Immature natural killer cell (primary cell): Measurements from ENCODE around the gene HHEX. TPM values are rescaled to one million over a fixed set of nuclear protein-coding genes. Genes with fewer than 3 reads are reported as not detected.
A peak's percentile ranks its signal among the peaks of the same experiment; 100 is the strongest.

Experiments
- DNase-seq, 3 donors: peaks; one replicate each; pipeline ENCODE4 v3.0.0; 2022; ENCODE audit warnings: mixed read lengths in 1 of 3
- H3K27ac Mint-ChIP-seq, 6 donors: one replicate each; pipeline ENCODE4 v1.8.0; 2020; ENCODE audit warnings: mixed read lengths in 6 of 6, mild to moderate bottlenecking in 5 of 6, inconsistent platforms in 4 of 6, moderate library complexity in 3 of 6
- H3K27me3 Mint-ChIP-seq, 3 donors: one replicate each; pipeline ENCODE4 v1.8.0; 2020 to 2021; ENCODE audit warnings: low read depth in 3 of 3, mild to moderate bottlenecking in 3 of 3, mixed read lengths in 3 of 3, moderate library complexity in 3 of 3, inconsistent platforms in 1 of 3
- H3K36me3 Mint-ChIP-seq, 3 donors: one replicate each; pipeline ENCODE4 v1.8.0; 2020; ENCODE audit warnings: mixed read lengths in 3 of 3, inconsistent platforms in 2 of 3, mild to moderate bottlenecking in 2 of 3
- H3K4me1 Mint-ChIP-seq, 2 donors: one replicate each; pipeline ENCODE4 v1.8.0; 2020; ENCODE audit warnings: inconsistent platforms in 2 of 2, mild to moderate bottlenecking in 2 of 2, mixed read lengths in 2 of 2, moderate library complexity in 1 of 2
- H3K4me3 Mint-ChIP-seq, 5 donors: one replicate each; pipeline ENCODE4 v1.8.0; 2020; ENCODE audit warnings: mild to moderate bottlenecking in 5 of 5, mixed read lengths in 5 of 5, inconsistent platforms in 3 of 5, moderate library complexity in 3 of 5
- H3K9me3 Mint-ChIP-seq, 6 donors: one replicate each; pipeline ENCODE4 v1.8.0; 2020; ENCODE audit warnings: mild to moderate bottlenecking in 6 of 6, mixed read lengths in 6 of 6, inconsistent platforms in 4 of 6, moderate library complexity in 3 of 6
- polyA plus RNA-seq, 3 donors: library from polyadenylated mRNA; unstranded; fragments of 300-500 nt; fragmentation: Illumina TruSeq; gene quantifications; one replicate each; pipeline ENCODE4 v1.2.3, GENCODE V29; 2021

The HHEX gene
- polyA plus RNA-seq, 3 donors from 2014 or later, result 5.5 to 9.0 (median 7.3) TPM

- peaks cover 18 to 30% (median 27%) of the 10 kb centered on the region in 3 donors for H3K27me3 Mint-ChIP-seq
- H3K4me3 Mint-ChIP-seq, result peak overlapping the region; percentile 5 to 68 (median 50)
- H3K36me3 Mint-ChIP-seq, result peaks cover 5 to 15% (median 8%) of the 10 kb centered on the region in 3 donors
- H3K4me1 Mint-ChIP-seq, result peaks cover 30 to 34% of the 10 kb centered on the region in 2 donors
- DNase-seq, result peak; percentile 38 to 40 (median 40)
- H3K9me3 Mint-ChIP-seq, result no peaks in the 10 kb centered on the region
- no peak overlapping the region for H3K27ac Mint-ChIP-seq
These were observed 8.1 kb downstream of the HHEX start for GRCh38 chr10:92697663-92698511.

- H3K27ac Mint-ChIP-seq, result peak overlapping the region in 2 of 6 donors; percentile 37 to 51
These were observed 9.4 kb downstream of the HHEX start for GRCh38 chr10:92699193-92699517.

GRCh38 chr10:92699518-92700381 lies 10.0 kb downstream of the HHEX start:
- H3K4me3 Mint-ChIP-seq, result peak overlapping the region; percentile 67 to 88 (median 85)
- peaks cover 18 to 35% (median 35%) of the 10 kb centered on the region in 3 donors for H3K27me3 Mint-ChIP-seq
- H3K27ac Mint-ChIP-seq, result peak overlapping the region in 2 of 6 donors; percentile 22 to 37
- peak; percentile 35 to 44 (median 38) for DNase-seq
- H3K36me3 Mint-ChIP-seq, result peaks cover 0 to 7% (median 5%) of the 10 kb centered on the region in 3 donors
- no peaks in the 10 kb centered on the region for H3K9me3 Mint-ChIP-seq
- peaks cover 30% of the 10 kb centered on the region in 2 donors for H3K4me1 Mint-ChIP-seq

More at GRCh38 chr10:92699193-92699517, 9.4 kb downstream of the HHEX start:
- H3K27me3 Mint-ChIP-seq, result peaks cover 18 to 34% (median 33%) of the 10 kb centered on the region in 3 donors
- peaks cover 5 to 13% (median 5%) of the 10 kb centered on the region in 3 donors for H3K36me3 Mint-ChIP-seq
- H3K9me3 Mint-ChIP-seq, result no peaks in the 10 kb centered on the region
- no peak for DNase-seq
- H3K4me3 Mint-ChIP-seq, result peak overlapping the region; percentile 67 to 88 (median 85)
- H3K4me1 Mint-ChIP-seq, result peaks cover 30% of the 10 kb centered on the region in 2 donors

DNA sequence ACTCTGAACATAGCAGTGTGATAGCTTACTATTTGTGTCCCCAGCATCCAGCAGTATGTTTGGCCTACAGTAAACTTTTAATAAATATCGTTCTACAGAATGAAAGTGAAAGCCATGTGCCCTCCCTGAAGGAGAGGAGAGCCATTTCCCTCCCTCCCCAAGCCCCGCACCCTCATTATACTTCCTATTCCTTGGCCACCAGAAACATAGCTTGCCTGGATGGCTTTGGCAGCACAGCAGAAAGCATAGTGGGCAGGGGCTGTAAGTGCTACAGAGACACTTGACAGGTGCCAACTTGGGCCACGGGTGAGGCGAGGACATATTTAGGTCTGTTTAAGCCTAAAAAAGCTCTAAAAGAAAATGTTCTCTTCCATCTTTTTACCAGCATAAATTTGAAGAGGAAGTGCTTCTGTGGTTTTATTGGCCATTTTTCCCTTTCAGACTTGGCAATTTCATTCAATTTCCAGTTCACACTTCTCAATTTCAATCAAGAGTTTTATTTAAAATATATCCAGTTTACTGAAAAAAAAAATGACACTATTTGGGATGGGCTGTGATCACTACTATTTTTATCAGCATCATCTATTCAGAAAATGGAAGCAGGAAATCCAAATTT lies 12.7 kb downstream of the HHEX start:
- Mint-ChIP-seq H3K27me3 (peaks cover 18 to 38% (median 37%) of the 10 kb centered on the region in 3 donors), H3K36me3 (no peaks in the 10 kb centered on the region), H3K27ac (no peak overlapping the region), H3K4me3 (peak overlapping the region in 2 of 5 donors; percentile 36 to 38), H3K9me3 (no peaks in the 10 kb centered on the region), H3K4me1 (peaks cover 25 to 28% of the 10 kb centered on the region in 2 donors)
- DNase-seq, result no peak

GRCh38 chr10:92712016-92712889 lies 22.5 kb downstream of the HHEX start:
- Mint-ChIP-seq H3K4me1 (peaks cover 7 to 11% of the 10 kb centered on the region in 2 donors), H3K27ac (no peak overlapping the region), H3K36me3 (no peaks in the 10 kb centered on the region), H3K9me3 (no peaks in the 10 kb centered on the region), H3K27me3 (peaks cover 4 to 9% (median 6%) of the 10 kb centered on the region in 3 donors), H3K4me3 (no peak overlapping the region)
- DNase-seq, result no peak

- H3K4me1 Mint-ChIP-seq, result peaks cover 7 to 11% of the 10 kb centered on the region in 2 donors
These were observed 24.5 kb downstream of the HHEX start for GRCh38 chr10:92714152-92714845.

GRCh38 chr10:92714872-92715271 lies 25.1 kb downstream of the HHEX start:
- no peak overlapping the region for H3K27ac Mint-ChIP-seq
- H3K4me1 Mint-ChIP-seq, result peaks cover 7 to 11% of the 10 kb centered on the region in 2 donors
- no peak overlapping the region for H3K4me3 Mint-ChIP-seq
- H3K9me3 Mint-ChIP-seq, result no peaks in the 10 kb centered on the region
- peaks cover 0 to 4% (median 0%) of the 10 kb centered on the region in 3 donors for H3K36me3 Mint-ChIP-seq
- DNase-seq, result no peak
- peaks cover under 1 to 8% (median 4%) of the 10 kb centered on the region in 3 donors for H3K27me3 Mint-ChIP-seq

More at GRCh38 chr10:92714152-92714845, 24.5 kb downstream of the HHEX start:
- Mint-ChIP-seq H3K4me3 (no peak overlapping the region), H3K27me3 (peaks cover 4 to 8% (median 4%) of the 10 kb centered on the region in 3 donors), H3K36me3 (peaks cover 0 to 1% (median 0%) of the 10 kb centered on the region in 3 donors), H3K27ac (no peak overlapping the region), H3K9me3 (no peaks in the 10 kb centered on the region)
- DNase-seq, result no peak

GRCh38 chr10:92719991-92720830 lies 30.5 kb downstream of the HHEX start:
- H3K36me3 Mint-ChIP-seq, result peaks cover 0 to 4% (median 0%) of the 10 kb centered on the region in 3 donors
- H3K27ac Mint-ChIP-seq, result no peak overlapping the region
- no peak for DNase-seq
- no peak overlapping the region for H3K4me3 Mint-ChIP-seq
- H3K27me3 Mint-ChIP-seq, result peaks cover 4 to 5% (median 5%) of the 10 kb centered on the region in 3 donors
- H3K9me3 Mint-ChIP-seq, result no peaks in the 10 kb centered on the region
- no peaks in the 10 kb centered on the region for H3K4me1 Mint-ChIP-seq

DNA sequence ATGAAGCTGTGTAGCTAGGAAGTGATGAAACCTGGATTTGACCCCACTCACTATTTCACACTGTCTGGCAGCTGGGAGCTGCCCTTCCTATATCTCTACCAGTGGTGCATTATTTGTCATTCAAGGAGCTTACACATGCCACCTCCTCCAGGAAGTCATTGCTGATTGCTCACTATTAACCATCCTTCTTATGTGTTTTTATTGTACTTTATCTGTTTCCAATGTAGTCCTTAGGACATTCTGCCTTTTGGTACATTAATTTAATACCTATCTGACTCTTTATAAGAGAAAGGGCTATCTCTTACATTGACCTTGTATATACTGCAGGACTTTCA lies 31.0 kb downstream of the HHEX start:
- Mint-ChIP-seq H3K36me3 (peaks cover 0 to 4% (median 0%) of the 10 kb centered on the region in 3 donors), H3K4me3 (no peak overlapping the region)
- DNase-seq, result no peak

DNA sequence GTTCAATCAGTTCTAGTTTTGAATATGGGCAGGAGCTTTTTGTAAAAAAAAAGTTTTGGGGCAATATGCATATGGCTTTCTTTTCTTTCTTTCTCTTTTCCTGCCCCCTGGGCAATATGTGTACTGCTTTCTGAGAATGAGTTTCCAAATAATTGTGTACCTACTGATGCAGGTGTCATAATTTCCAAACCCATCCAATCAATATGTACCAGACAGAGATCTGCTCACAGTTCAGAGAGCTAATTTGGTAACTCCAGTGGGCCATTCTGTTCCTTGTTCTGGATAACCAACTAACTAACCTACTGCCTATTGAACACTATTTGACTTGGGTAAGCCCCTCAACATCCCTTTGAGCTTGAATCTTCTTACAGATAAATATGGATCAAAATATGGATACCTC lies 32.6 kb downstream of the HHEX start:
- Mint-ChIP-seq H3K4me3 (no peak overlapping the region), H3K27me3 (peaks cover 0 to 8% (median 3%) of the 10 kb centered on the region in 3 donors), H3K36me3 (peaks cover 0 to 4% (median 0%) of the 10 kb centered on the region in 3 donors), H3K9me3 (no peaks in the 10 kb centered on the region), H3K4me1 (no peaks in the 10 kb centered on the region), H3K27ac (no peak overlapping the region)
- DNase-seq, result no peak

More for the DNA sequence above, 31.0 kb downstream of the HHEX start:
- no peaks in the 10 kb centered on the region for H3K9me3 Mint-ChIP-seq
- H3K27me3 Mint-ChIP-seq, result peaks cover under 1 to 8% (median 5%) of the 10 kb centered on the region in 3 donors
- H3K27ac Mint-ChIP-seq, result no peak overlapping the region
- H3K4me1 Mint-ChIP-seq, result no peaks in the 10 kb centered on the region

- no peak overlapping the region for H3K27ac Mint-ChIP-seq
- peaks cover 6 to 7% of the 10 kb centered on the region in 2 donors for H3K4me1 Mint-ChIP-seq
- H3K9me3 Mint-ChIP-seq, result no peaks in the 10 kb centered on the region
- no peak for DNase-seq
- peaks cover 0 to 11% (median 3%) of the 10 kb centered on the region in 3 donors for H3K27me3 Mint-ChIP-seq
- H3K36me3 Mint-ChIP-seq, result no peaks in the 10 kb centered on the region
- no peak overlapping the region for H3K4me3 Mint-ChIP-seq
These were observed 37.4 kb downstream of the HHEX start for GRCh38 chr10:92727141-92727540.
